ENCODE data around the gene BPIFB6. TPM values are rescaled to one million over a fixed set of nuclear protein-coding genes. Genes with fewer than 3 reads are reported as not detected.

BPIFB6 gene
- total RNA-seq, 1 donor from 2014 or later: not detected

- DNase-seq (ENCODE audit: low spot score): no peak
- intact Hi-C loops (cut with micrococcal nuclease): no loop called here
- no peaks in the 10 kb centered on the region for H3K27me3 Mint-ChIP-seq (ENCODE audit: low read depth)
- no peak overlapping the region for H3K27ac Mint-ChIP-seq
- no peaks in the 10 kb centered on the region for H3K9me3 Mint-ChIP-seq
- no peak overlapping the region for H3K4me3 Mint-ChIP-seq (ENCODE audit: low read depth)
- H3K4me1 Mint-ChIP-seq (ENCODE audit: low read depth): no peaks in the 10 kb centered on the region
- H3K36me3 Mint-ChIP-seq (ENCODE audit: low read depth): no peaks in the 10 kb centered on the region
These were observed 40.9 kb downstream of the BPIFB6 start for GRCh38 chr20:33072362-33072761.

GRCh38 chr20:33072813-33073212, 41.4 kb downstream of the BPIFB6 start:
- Mint-ChIP-seq H3K36me3 (ENCODE audit: low read depth) (no peaks in the 10 kb centered on the region), H3K27me3 (ENCODE audit: low read depth) (no peaks in the 10 kb centered on the region), H3K27ac (no peak overlapping the region), H3K4me3 (ENCODE audit: low read depth) (no peak overlapping the region), H3K9me3 (no peaks in the 10 kb centered on the region), H3K4me1 (ENCODE audit: low read depth) (no peaks in the 10 kb centered on the region)
- intact Hi-C loops (cut with micrococcal nuclease): no loop called here
- DNase-seq (ENCODE audit: low spot score): no peak

GRCh38 chr20:33074675-33075074, 43.2 kb downstream of the BPIFB6 start:
- no peak overlapping the region for H3K4me3 Mint-ChIP-seq (ENCODE audit: low read depth)
- intact Hi-C loops (cut with micrococcal nuclease): no loop called here
- H3K27ac Mint-ChIP-seq: no peak overlapping the region
- H3K27me3 Mint-ChIP-seq (ENCODE audit: low read depth): peaks cover 2% of the 10 kb centered on the region
- no peaks in the 10 kb centered on the region for H3K9me3 Mint-ChIP-seq
- DNase-seq (ENCODE audit: low spot score): no peak
- H3K4me1 Mint-ChIP-seq (ENCODE audit: low read depth): no peaks in the 10 kb centered on the region
- H3K36me3 Mint-ChIP-seq (ENCODE audit: low read depth): no peaks in the 10 kb centered on the region

- H3K9me3 Mint-ChIP-seq: no peaks in the 10 kb centered on the region
- intact Hi-C loops (cut with micrococcal nuclease): no loop called here
- DNase-seq (ENCODE audit: low spot score): no peak
- no peak overlapping the region for H3K27ac Mint-ChIP-seq
- H3K4me1 Mint-ChIP-seq (ENCODE audit: low read depth): no peaks in the 10 kb centered on the region
- no peaks in the 10 kb centered on the region for H3K36me3 Mint-ChIP-seq (ENCODE audit: low read depth)
- no peak overlapping the region for H3K4me3 Mint-ChIP-seq (ENCODE audit: low read depth)
- peaks cover 2% of the 10 kb centered on the region for H3K27me3 Mint-ChIP-seq (ENCODE audit: low read depth)
These were observed 43.8 kb downstream of the BPIFB6 start for GRCh38 chr20:33075281-33075680.

GRCh38 chr20:33076662-33077372, 45.4 kb downstream of the BPIFB6 start:
- Mint-ChIP-seq H3K9me3 (no peaks in the 10 kb centered on the region), H3K4me3 (ENCODE audit: low read depth) (no peak overlapping the region), H3K27ac (no peak overlapping the region), H3K4me1 (ENCODE audit: low read depth) (no peaks in the 10 kb centered on the region), H3K27me3 (ENCODE audit: low read depth) (peaks cover 6% of the 10 kb centered on the region), H3K36me3 (ENCODE audit: low read depth) (no peaks in the 10 kb centered on the region)
- intact Hi-C loops (cut with micrococcal nuclease): no loop called here
- DNase-seq (ENCODE audit: low spot score): no peak

GRCh38 chr20:33079259-33079658, 47.8 kb downstream of the BPIFB6 start, which contains the start of gene BPIFB4:
Gene BPIFB4 (plus strand): TSS chr20:33079643. CDS start chr20:33081527, 1,884 bp downstream.
- H3K36me3 Mint-ChIP-seq (ENCODE audit: low read depth): no peaks in the 10 kb centered on the region
- H3K27ac Mint-ChIP-seq: no peak within 1 kb of the TSS
- intact Hi-C loops (cut with micrococcal nuclease): no loop called here
- H3K9me3 Mint-ChIP-seq: no peaks in the 10 kb centered on the region
- H3K27me3 Mint-ChIP-seq (ENCODE audit: low read depth): peaks cover 6% of the 10 kb centered on the region
- H3K4me3 Mint-ChIP-seq (ENCODE audit: low read depth): no peak within 1 kb of the TSS
- H3K4me1 Mint-ChIP-seq (ENCODE audit: low read depth): no peaks in the 10 kb centered on the region
- no peak for DNase-seq (ENCODE audit: low spot score)

GRCh38 chr20:33081411-33082154, 50.1 kb downstream of the BPIFB6 start:
- Mint-ChIP-seq H3K9me3 (no peaks in the 10 kb centered on the region), H3K36me3 (ENCODE audit: low read depth) (no peaks in the 10 kb centered on the region), H3K27ac (no peak overlapping the region), H3K27me3 (ENCODE audit: low read depth) (peaks cover 6% of the 10 kb centered on the region), H3K4me3 (ENCODE audit: low read depth) (no peak overlapping the region), H3K4me1 (ENCODE audit: low read depth) (no peaks in the 10 kb centered on the region)
- intact Hi-C loops (cut with micrococcal nuclease): no loop called here
- DNase-seq (ENCODE audit: low spot score): no peak

- no peaks in the 10 kb centered on the region for H3K9me3 Mint-ChIP-seq
- DNase-seq (ENCODE audit: low spot score): no peak
- no peak overlapping the region for H3K27ac Mint-ChIP-seq
- H3K4me1 Mint-ChIP-seq (ENCODE audit: low read depth): no peaks in the 10 kb centered on the region
- H3K36me3 Mint-ChIP-seq (ENCODE audit: low read depth): no peaks in the 10 kb centered on the region
- H3K4me3 Mint-ChIP-seq (ENCODE audit: low read depth): no peak overlapping the region
- peaks cover 6% of the 10 kb centered on the region for H3K27me3 Mint-ChIP-seq (ENCODE audit: low read depth)
- intact Hi-C loops (cut with micrococcal nuclease): no loop called here
These were observed 51.1 kb downstream of the BPIFB6 start for GRCh38 chr20:33082546-33082945.

GRCh38 chr20:33083544-33084340, 52.3 kb downstream of the BPIFB6 start:
- Mint-ChIP-seq H3K27ac (no peak overlapping the region), H3K4me3 (ENCODE audit: low read depth) (no peak overlapping the region), H3K27me3 (ENCODE audit: low read depth) (peaks cover 6% of the 10 kb centered on the region), H3K4me1 (ENCODE audit: low read depth) (no peaks in the 10 kb centered on the region), H3K36me3 (ENCODE audit: low read depth) (no peaks in the 10 kb centered on the region), H3K9me3 (no peaks in the 10 kb centered on the region)
- DNase-seq (ENCODE audit: low spot score): no peak
- intact Hi-C loops (cut with micrococcal nuclease): no loop called here

GRCh38 chr20:33084722-33085121, 53.3 kb downstream of the BPIFB6 start:
- no peak for DNase-seq (ENCODE audit: low spot score)
- H3K27ac Mint-ChIP-seq: no peak overlapping the region
- H3K9me3 Mint-ChIP-seq: no peaks in the 10 kb centered on the region
- intact Hi-C loops (cut with micrococcal nuclease): no loop called here
- H3K4me1 Mint-ChIP-seq (ENCODE audit: low read depth): no peaks in the 10 kb centered on the region
- H3K27me3 Mint-ChIP-seq (ENCODE audit: low read depth): peaks cover 5% of the 10 kb centered on the region
- H3K4me3 Mint-ChIP-seq (ENCODE audit: low read depth): no peak overlapping the region
- no peaks in the 10 kb centered on the region for H3K36me3 Mint-ChIP-seq (ENCODE audit: low read depth)

- Mint-ChIP-seq H3K4me1 (ENCODE audit: low read depth) (no peaks in the 10 kb centered on the region), H3K27me3 (ENCODE audit: low read depth) (no peaks in the 10 kb centered on the region), H3K4me3 (ENCODE audit: low read depth) (no peak overlapping the region), H3K27ac (no peak overlapping the region), H3K9me3 (no peaks in the 10 kb centered on the region), H3K36me3 (ENCODE audit: low read depth) (no peaks in the 10 kb centered on the region)
- intact Hi-C loops (cut with micrococcal nuclease): no loop called here
- no peak for DNase-seq (ENCODE audit: low spot score)
These were observed 54.7 kb downstream of the BPIFB6 start for GRCh38 chr20:33086052-33086722.

GRCh38 chr20:33091147-33091546, 59.7 kb downstream of the BPIFB6 start:
- intact Hi-C loops (cut with micrococcal nuclease): loop anchor here (10.0 kb wide), 1 partner anchor 296 kb away; no protein-coding TSS in a partner anchor
- Mint-ChIP-seq H3K4me3 (ENCODE audit: low read depth) (no peak overlapping the region), H3K36me3 (ENCODE audit: low read depth) (no peaks in the 10 kb centered on the region), H3K27me3 (ENCODE audit: low read depth) (peaks cover 4% of the 10 kb centered on the region), H3K9me3 (no peaks in the 10 kb centered on the region), H3K4me1 (ENCODE audit: low read depth) (peaks cover 2% of the 10 kb centered on the region), H3K27ac (no peak overlapping the region)
- no peak for DNase-seq (ENCODE audit: low spot score)
